Measurements from ENCODE around the gene OR2M3. TPM values are rescaled to one million over a fixed set of nuclear protein-coding genes. Genes with fewer than 3 reads are reported as not detected.

Gene OR2M3
- total RNA-seq, 1 experiment from 2014 or later = 0.35 TPM

- Histone ChIP-seq H3K9me2 (ENCODE audit: insufficient read depth) (no peaks in the 10 kb centered on the region), H3K27me3 (ENCODE audit: insufficient read depth, low read depth) (no peaks in the 10 kb centered on the region), H3K4me3 (no peak overlapping the region), H3K36me3 (ENCODE audit: low read depth) (no peaks in the 10 kb centered on the region), H3K4me2 (no peak overlapping the region), H3F3A (ENCODE audit: insufficient read depth, low read depth) (no peaks in the 10 kb centered on the region), H3K9me3 (ENCODE audit: insufficient read depth, low read depth) (no peaks in the 10 kb centered on the region), H2AFZ (no peak overlapping the region), H3K27ac (no peak overlapping the region), H4K20me1 (ENCODE audit: insufficient read depth) (no peaks in the 10 kb centered on the region), H3K79me2 (ENCODE audit: low read depth) (no peaks in the 10 kb centered on the region), H3K4me1 (replicated peaks; ENCODE audit: insufficient read depth) (no peaks in the 10 kb centered on the region)
- POLR2A ChIA-PET (ENCODE audit: unreplicated experiment) = no interaction called here
- intact Hi-C loops (cut with micrococcal nuclease; ENCODE audit: unreplicated experiment) = no loop called here
- CTCF ChIA-PET = no interaction called here
- TF ChIP-seq CTCF (conservative IDR thresholded peaks at IDR 0.05) (no peak), EZH2 (IDR thresholded peaks at IDR 0.05; ENCODE audit: low read depth) (no peak)
- no peak for DNase-seq
- no TSS peak for BruUV-seq (replicated peaks)
These were observed 28.5 kb downstream of the OR2M3 start for GRCh38 chr1:248225537-248225936.

GRCh38 chr1:248229360-248229908 is 32.4 kb downstream of the OR2M3 start:
- no TSS peak for BruUV-seq (replicated peaks)
- no peak for TF ChIP-seq CTCF (conservative IDR thresholded peaks at IDR 0.05)
- TF ChIP-seq EZH2 (IDR thresholded peaks at IDR 0.05; ENCODE audit: low read depth) = no peak
- POLR2A ChIA-PET (ENCODE audit: unreplicated experiment) = no interaction called here
- no peaks in the 10 kb centered on the region for H4K20me1 ChIP-seq (ENCODE audit: insufficient read depth)
- H3K4me2 ChIP-seq = no peak overlapping the region
- no peaks in the 10 kb centered on the region for H3F3A ChIP-seq (ENCODE audit: insufficient read depth, low read depth)
- no peak for DNase-seq
- H3K27me3 ChIP-seq (ENCODE audit: insufficient read depth, low read depth) = no peaks in the 10 kb centered on the region
- H2AFZ ChIP-seq = no peak overlapping the region
- H3K27ac ChIP-seq = no peak overlapping the region
- no peaks in the 10 kb centered on the region for H3K4me1 ChIP-seq (replicated peaks; ENCODE audit: insufficient read depth)
- no peaks in the 10 kb centered on the region for H3K9me2 ChIP-seq (ENCODE audit: insufficient read depth)
- no peaks in the 10 kb centered on the region for H3K79me2 ChIP-seq (ENCODE audit: low read depth)
- intact Hi-C loops (cut with micrococcal nuclease; ENCODE audit: unreplicated experiment) = no loop called here
- H3K9me3 ChIP-seq (ENCODE audit: insufficient read depth, low read depth) = no peaks in the 10 kb centered on the region
- no peaks in the 10 kb centered on the region for H3K36me3 ChIP-seq (ENCODE audit: low read depth)
- CTCF ChIA-PET = no interaction called here
- no peak overlapping the region for H3K4me3 ChIP-seq

- no peak for DNase-seq
These were observed 34.1 kb downstream of the OR2M3 start, which contains the start of gene OR2M4 for GRCh38 chr1:248231117-248231516. OR2M4 (plus strand) TSS chr1:248231417; CDS start chr1:248238929, 7,512 bp downstream.

More at GRCh38 chr1:248231117-248231516, 34.1 kb downstream of the OR2M3 start, which contains the start of gene OR2M4:
- Histone ChIP-seq H3K4me2 (no peak within 1 kb of the TSS), H3K27me3 (ENCODE audit: insufficient read depth, low read depth) (no peaks in the 10 kb centered on the region), H4K20me1 (ENCODE audit: insufficient read depth) (no peaks in the 10 kb centered on the region), H3K36me3 (ENCODE audit: low read depth) (no peaks in the 10 kb centered on the region), H3K4me3 (no peak within 1 kb of the TSS), H3K9me2 (ENCODE audit: insufficient read depth) (no peaks in the 10 kb centered on the region), H3K9me3 (ENCODE audit: insufficient read depth, low read depth) (no peaks in the 10 kb centered on the region), H2AFZ (no peak within 1 kb of the TSS), H3K27ac (no peak within 1 kb of the TSS), H3K4me1 (replicated peaks; ENCODE audit: insufficient read depth) (no peaks in the 10 kb centered on the region), H3F3A (ENCODE audit: insufficient read depth, low read depth) (no peaks in the 10 kb centered on the region), H3K79me2 (ENCODE audit: low read depth) (no peaks in the 10 kb centered on the region)
- TF ChIP-seq EZH2 (IDR thresholded peaks at IDR 0.05; ENCODE audit: low read depth) = no peak
- TF ChIP-seq CTCF (conservative IDR thresholded peaks at IDR 0.05) = no peak
- no TSS peak for BruUV-seq (replicated peaks)
- intact Hi-C loops (cut with micrococcal nuclease; ENCODE audit: unreplicated experiment) = no loop called here
- CTCF ChIA-PET = no interaction called here
- POLR2A ChIA-PET (ENCODE audit: unreplicated experiment) = no interaction called here
